Mucosa of descending colon (tissue), 3 donors: ENCODE data around the gene GET4. TPM values are rescaled to one million over a fixed set of nuclear protein-coding genes. Genes with fewer than 3 reads are reported as not detected.

Source experiments
- ATAC-seq: fragments of 200-7000 bp; cut with Tn5 transposase; one replicate; pipeline ENCODE4 v1.9.1; 2020; ENCODE audit warnings: mild to moderate bottlenecking, moderate library complexity
- DNase-seq, 3 donors: peaks; one replicate each; pipeline ENCODE4 v3.0.0-alpha.2; 2020
- H3K36me3 ChIP-seq: fragments of 200-600 bp; one replicate; pipeline ENCODE4 v1.8.0; 2021; ENCODE audit warnings: low read depth, mild to moderate bottlenecking
- H3K4me1 ChIP-seq: fragments of 200-600 bp; one replicate; pipeline ENCODE4 v1.8.0; 2021; ENCODE audit warnings: low read depth, mild to moderate bottlenecking
- H3K4me3 ChIP-seq: fragments of 200-600 bp; one replicate; pipeline ENCODE4 v1.8.0; 2021; ENCODE audit warnings: mild to moderate bottlenecking
- H3K9me3 ChIP-seq: fragments of 200-600 bp; one replicate; pipeline ENCODE4 v1.8.0; 2021; ENCODE audit warnings: mild to moderate bottlenecking
- CTCF ChIP-seq: fragments of 200-600 bp; IDR thresholded peaks from one replicate; pipeline ENCODE4 v1.8.0; 2022; ENCODE audit warnings: antibody characterized with exemption, mild to moderate bottlenecking
- intact Hi-C, 2 donors: fragments of 100-400 bp; cut with DNase I in 1 of 2; cut with micrococcal nuclease in 1 of 2; formaldehyde crosslinking; loops; one replicate each; pipeline versions ENCODE4 v1.11.0 to v1.11.1; 2022; cut with DNase I, micrococcal nuclease
- total RNA-seq, 3 donors: library from RNA; stranded (reverse); fragmentation: NEBNext Ultra II Directional in 2 of 3; extraction: Animal tissue kit (Norgen Biotek cat#: 25700) in 2 of 3; gene quantifications; one replicate each; pipeline versions ENCODE4 v1.2.1 to v1.2.4, GENCODE V29; 2021 to 2023
- donor health status: DM: no; HTN: no; CAD: no; lungs with moderate emphysema.
- donor health status: DM: no; HTN: no; CAD: no.
- donor health status: DM: no; HTN: yes; CAD: no.

Gene GET4
- total RNA-seq, 3 donors from 2014 or later, result 36.9 to 48.8 (median 48.2) TPM

GRCh38 chr7:832167-832967 lies 44.0 kb upstream of the GET4 start, which contains the start of gene SUN1:
SUN1 (plus strand) TSS chr7:832476; CDS start chr7:832525, 49 bp downstream.
- intact Hi-C loops, result no loop called here
- ATAC-seq (peak; percentile 34), DNase-seq (peak in 1 of 3 donors; percentile 26)
- no peak within 1 kb of the TSS for H3K4me3 ChIP-seq
- TF ChIP-seq CTCF, result no peak
- H3K4me1 ChIP-seq, result peaks cover 34% of the 10 kb centered on the region
- no peaks in the 10 kb centered on the region for H3K9me3 ChIP-seq
- no peaks in the 10 kb centered on the region for H3K36me3 ChIP-seq

GRCh38 chr7:832968-833424 lies 43.4 kb upstream of the GET4 start:
- no peak for TF ChIP-seq CTCF
- no peaks in the 10 kb centered on the region for H3K9me3 ChIP-seq
- peaks cover 34% of the 10 kb centered on the region for H3K4me1 ChIP-seq
- DNase-seq (no peak), ATAC-seq (no peak)
- no peaks in the 10 kb centered on the region for H3K36me3 ChIP-seq
- intact Hi-C loops, result no loop called here
- H3K4me3 ChIP-seq, result no peak overlapping the region

GRCh38 chr7:833601-834258 lies 42.6 kb upstream of the GET4 start:
- H3K4me1 ChIP-seq, result peaks cover 34% of the 10 kb centered on the region
- ATAC-seq, result no peak
- DNase-seq, result peak in 1 of 3 donors; percentile 9
- TF ChIP-seq CTCF, result no peak
- no peaks in the 10 kb centered on the region for H3K36me3 ChIP-seq
- no peak overlapping the region for H3K4me3 ChIP-seq
- no peaks in the 10 kb centered on the region for H3K9me3 ChIP-seq
- intact Hi-C loops, result no loop called here

- no peak for TF ChIP-seq CTCF
- peak in 1 of 3 donors; percentile 11 for DNase-seq
- intact Hi-C loops, result no loop called here
- ATAC-seq, result no peak
- H3K9me3 ChIP-seq, result no peaks in the 10 kb centered on the region
- H3K4me1 ChIP-seq, result peaks cover 34% of the 10 kb centered on the region
- no peak overlapping the region for H3K4me3 ChIP-seq
- H3K36me3 ChIP-seq, result no peaks in the 10 kb centered on the region
Observed at GRCh38 chr7:834277-834676, 42.1 kb upstream of the GET4 start.

- H3K36me3 ChIP-seq, result no peaks in the 10 kb centered on the region
- no peak for ATAC-seq
- H3K9me3 ChIP-seq, result no peaks in the 10 kb centered on the region
- peak in 1 of 3 donors; percentile 5 for DNase-seq
- no peak for TF ChIP-seq CTCF
- H3K4me3 ChIP-seq, result no peak overlapping the region
- intact Hi-C loops, result no loop called here
- peaks cover 34% of the 10 kb centered on the region for H3K4me1 ChIP-seq
Observed at GRCh38 chr7:835021-835420, 41.3 kb upstream of the GET4 start.
